Esophagus squamous epithelium (tissue), 5 donors: ENCODE data around the gene MYOD1. TPM values are rescaled to one million over a fixed set of nuclear protein-coding genes. Genes with fewer than 3 reads are reported as not detected.

Experiments
- DNase-seq: peaks from one replicate; lab custom pipeline; 2025; lab: John Stamatoyannopoulos, UW
- H3K27ac ChIP-seq, 4 donors: fragments of 200-600 bp; sonication (generic); one replicate each; pipeline ENCODE4 v1.5.1; 2016 to 2019; ENCODE audit warnings: mild to moderate bottlenecking in 1 of 4
- H3K27me3 ChIP-seq, 4 donors: fragments of 200-600 bp; sonication (generic); 1 replicate in 3 of 4; 2 replicates in 1 of 4; pipeline versions ENCODE4 v1.5.1 to v1.6.0; 2017 to 2021; ENCODE audit warnings: antibody characterized with exemption in 1 of 4
- H3K36me3 ChIP-seq, 3 donors: fragments of 200-600 bp; sonication (generic); one replicate each; pipeline ENCODE4 v1.5.1; 2016 to 2019
- H3K4me1 ChIP-seq, 3 donors: fragments of 200-600 bp; sonication (generic); one replicate each; pipeline ENCODE4 v1.5.1; 2017 to 2019
- H3K4me3 ChIP-seq, 4 donors: fragments of 200-600 bp; sonication (generic); 1 replicate in 3 of 4; 2 replicates in 1 of 4; pipeline ENCODE4 v1.5.1; 2016 to 2019; ENCODE audit warnings: mild to moderate bottlenecking in 2 of 4, moderate library complexity in 1 of 4
- H3K9me3 ChIP-seq, 3 donors: fragments of 200-600 bp; sonication (generic); one replicate each; pipeline ENCODE4 v1.5.1; 2016 to 2019
- POLR2A ChIP-seq, 4 donors: fragments of 450-650 bp; IDR thresholded peaks; one replicate each; pipeline ENCODE4 v1.6.1; 2017; ENCODE audit warnings: antibody characterized with exemption in 4 of 4, mild to moderate bottlenecking in 4 of 4, moderate library complexity in 3 of 4
- WGBS, 2 donors: methylation state at CpG; one replicate each; pipeline ENCODE4 v1.1.5; 2018; 5-methylcytosine and 5-hydroxymethylcytosine counted together
- intact Hi-C: fragments of 100-400 bp; cut with DNase I; formaldehyde crosslinking; loops from one replicate; pipeline ENCODE4 v1.15.0; 2022
- total RNA-seq, 4 donors: library from RNA; depleted of rRNA; stranded (reverse); fragments of >200 nt; gene quantifications; one replicate each; pipeline ENCODE4 v1.1.0, GENCODE V29; 2016
- TF ChIP-seq, protein P1 (sequence below), 6 experiments: fragments of 450-650 bp in 4 of 6; fragments of 200-600 bp in 2 of 6; sonication (generic) in 2 of 6; IDR thresholded peaks; one replicate each; pipeline ENCODE4 v1.5.1; 2016 to 2019; ENCODE audit warnings: antibody characterized with exemption in 6 of 6, mild to moderate bottlenecking in 4 of 6, moderate library complexity in 4 of 6
- donor health status: DM: yes; HTN: yes; CAD: no.

MYOD1 gene
- total RNA-seq, 4 donors from 2014 or later: not detected

- intact Hi-C loops: no loop called here
- Histone ChIP-seq H3K36me3 (no peaks in the 10 kb centered on the region), H3K27me3 (peaks cover 20 to 97% (median 23%) of the 10 kb centered on the region in 4 donors), H3K4me3 (no peak overlapping the region), H3K4me1 (peaks cover 4 to 37% (median 8%) of the 10 kb centered on the region in 3 donors), H3K27ac (no peak overlapping the region), H3K9me3 (no peaks in the 10 kb centered on the region)
- DNase-seq: no peak
- WGBS, 2 donors: 17 to 31% methylated on average over 2 to 5 of the region's 16 CpGs
- TF ChIP-seq, protein P1, sequence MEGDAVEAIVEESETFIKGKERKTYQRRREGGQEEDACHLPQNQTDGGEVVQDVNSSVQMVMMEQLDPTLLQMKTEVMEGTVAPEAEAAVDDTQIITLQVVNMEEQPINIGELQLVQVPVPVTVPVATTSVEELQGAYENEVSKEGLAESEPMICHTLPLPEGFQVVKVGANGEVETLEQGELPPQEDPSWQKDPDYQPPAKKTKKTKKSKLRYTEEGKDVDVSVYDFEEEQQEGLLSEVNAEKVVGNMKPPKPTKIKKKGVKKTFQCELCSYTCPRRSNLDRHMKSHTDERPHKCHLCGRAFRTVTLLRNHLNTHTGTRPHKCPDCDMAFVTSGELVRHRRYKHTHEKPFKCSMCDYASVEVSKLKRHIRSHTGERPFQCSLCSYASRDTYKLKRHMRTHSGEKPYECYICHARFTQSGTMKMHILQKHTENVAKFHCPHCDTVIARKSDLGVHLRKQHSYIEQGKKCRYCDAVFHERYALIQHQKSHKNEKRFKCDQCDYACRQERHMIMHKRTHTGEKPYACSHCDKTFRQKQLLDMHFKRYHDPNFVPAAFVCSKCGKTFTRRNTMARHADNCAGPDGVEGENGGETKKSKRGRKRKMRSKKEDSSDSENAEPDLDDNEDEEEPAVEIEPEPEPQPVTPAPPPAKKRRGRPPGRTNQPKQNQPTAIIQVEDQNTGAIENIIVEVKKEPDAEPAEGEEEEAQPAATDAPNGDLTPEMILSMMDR (IDR thresholded peaks at IDR 0.05): no peak
- no peak for TF ChIP-seq POLR2A (IDR thresholded peaks at IDR 0.05)
Measured at GRCh38 chr11:17718510-17718962, 835 bp upstream of the MYOD1 start.

- H3K4me1 ChIP-seq: peaks cover 4 to 37% (median 8%) of the 10 kb centered on the region in 3 donors
- 10% methylated on average over 2 to 12 of the region's 85 CpGs for WGBS, 2 donors
Measured at GRCh38 chr11:17719938-17720795, 796 bp downstream of the MYOD1 start.

DNA sequence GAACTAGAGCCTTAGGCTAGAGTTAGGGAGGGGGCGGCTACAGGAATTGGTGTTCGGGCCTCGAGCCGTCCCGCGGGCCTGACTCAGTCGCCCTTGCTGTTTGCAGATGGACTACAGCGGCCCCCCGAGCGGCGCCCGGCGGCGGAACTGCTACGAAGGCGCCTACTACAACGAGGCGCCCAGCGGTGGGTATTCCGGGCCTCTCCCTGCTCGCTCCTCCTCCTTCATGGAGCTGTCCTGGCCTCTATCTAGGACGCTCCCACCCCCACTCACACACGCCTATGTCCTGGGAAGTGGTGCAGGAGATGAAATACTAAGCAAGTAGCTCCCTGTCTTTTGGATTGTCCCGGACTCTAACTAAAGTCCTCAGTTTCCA is 1.4 kb downstream of the MYOD1 start:
- TF ChIP-seq, protein P1 (IDR thresholded peaks at IDR 0.05): no peak
- no peak for TF ChIP-seq POLR2A (IDR thresholded peaks at IDR 0.05)
- WGBS, 2 donors: 6% methylated on average over 15 of the region's 24 CpGs; no CpG with 5 or more reads in 1 of the 2 donors
- Histone ChIP-seq H3K9me3 (no peaks in the 10 kb centered on the region), H3K27me3 (peaks cover 20 to 99% (median 23%) of the 10 kb centered on the region in 4 donors), H3K4me1 (peaks cover 4 to 37% (median 8%) of the 10 kb centered on the region in 3 donors), H3K4me3 (no peak overlapping the region), H3K27ac (no peak overlapping the region), H3K36me3 (no peaks in the 10 kb centered on the region)
- DNase-seq: no peak
- intact Hi-C loops: loop anchor here (10.0 kb wide), 1 partner anchor 116 kb away; no protein-coding TSS in a partner anchor

More at GRCh38 chr11:17719938-17720795, 796 bp downstream of the MYOD1 start:
- Histone ChIP-seq H3K27ac (no peak overlapping the region), H3K4me3 (no peak overlapping the region), H3K27me3 (peaks cover 20 to 97% (median 23%) of the 10 kb centered on the region in 4 donors), H3K36me3 (no peaks in the 10 kb centered on the region), H3K9me3 (no peaks in the 10 kb centered on the region)
- no peak for DNase-seq
- TF ChIP-seq, protein P1 (IDR thresholded peaks at IDR 0.05): no peak
- TF ChIP-seq POLR2A (IDR thresholded peaks at IDR 0.05): no peak
- intact Hi-C loops: loop anchor here (10.0 kb wide), 1 partner anchor 115 kb away; no protein-coding TSS in a partner anchor

DNA sequence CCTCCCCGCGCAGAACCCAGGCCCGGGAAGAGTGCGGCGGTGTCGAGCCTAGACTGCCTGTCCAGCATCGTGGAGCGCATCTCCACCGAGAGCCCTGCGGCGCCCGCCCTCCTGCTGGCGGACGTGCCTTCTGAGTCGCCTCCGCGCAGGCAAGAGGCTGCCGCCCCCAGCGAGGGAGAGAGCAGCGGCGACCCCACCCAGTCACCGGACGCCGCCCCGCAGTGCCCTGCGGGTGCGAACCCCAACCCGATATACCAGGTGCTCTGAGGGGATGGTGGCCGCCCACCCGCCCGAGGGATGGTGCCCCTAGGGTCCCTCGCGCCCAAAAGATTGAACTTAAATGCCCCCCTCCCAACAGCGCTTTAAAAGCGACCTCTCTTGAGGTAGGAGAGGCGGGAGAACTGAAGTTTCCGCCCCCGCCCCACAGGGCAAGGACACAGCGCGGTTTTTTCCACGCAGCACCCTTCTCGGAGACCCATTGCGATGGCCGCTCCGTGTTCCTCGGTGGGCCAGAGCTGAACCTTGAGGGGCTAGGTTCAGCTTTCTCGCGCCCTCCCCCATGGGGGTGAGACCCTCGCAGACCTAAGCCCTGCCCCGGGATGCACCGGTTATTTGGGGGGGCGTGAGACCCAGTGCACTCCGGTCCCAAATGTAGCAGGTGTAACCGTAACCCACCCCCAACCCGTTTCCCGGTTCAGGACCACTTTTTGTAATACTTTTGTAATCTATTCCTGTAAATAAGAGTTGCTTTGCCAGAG is 2.0 kb downstream of the MYOD1 start:
- no peaks in the 10 kb centered on the region for H3K9me3 ChIP-seq
- H3K36me3 ChIP-seq: no peaks in the 10 kb centered on the region
- H3K27ac ChIP-seq: no peak overlapping the region
- intact Hi-C loops: loop anchor here (10.0 kb wide), 1 partner anchor 117 kb away; no protein-coding TSS in a partner anchor
- no peak for DNase-seq
- TF ChIP-seq POLR2A (IDR thresholded peaks at IDR 0.05): no peak
- TF ChIP-seq, protein P1 (IDR thresholded peaks at IDR 0.05): no peak
- 7 to 13% methylated on average over 7 to 8 of the region's 56 CpGs for WGBS, 2 donors
- H3K4me3 ChIP-seq: no peak overlapping the region
- peaks cover 4 to 37% (median 8%) of the 10 kb centered on the region in 3 donors for H3K4me1 ChIP-seq
- peaks cover 20 to 93% (median 23%) of the 10 kb centered on the region in 4 donors for H3K27me3 ChIP-seq
